ENCODE results near the gene LTB4R.

LTB4R gene

DNA sequence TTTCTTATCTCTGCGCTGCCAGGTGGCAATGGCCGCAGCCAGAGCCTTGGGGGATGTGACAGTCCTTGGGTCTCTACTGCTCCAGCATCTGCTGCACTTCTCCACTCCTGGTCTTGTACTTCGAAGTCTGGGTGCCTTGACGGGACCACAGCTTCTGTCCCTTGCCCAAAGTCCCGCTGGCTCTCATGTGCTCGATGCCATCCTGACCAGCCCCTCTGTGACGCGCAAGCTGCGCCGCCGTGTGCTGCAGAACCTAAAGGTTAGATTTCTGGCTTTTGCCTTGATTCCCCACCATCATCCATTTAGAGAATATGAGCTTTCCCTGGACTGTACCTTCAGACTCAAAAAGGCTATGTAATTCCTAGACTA is 7.3 kb upstream of the LTB4R start:
- no peak for DNase-seq

GRCh38 chr14:24307156-24307574 is 4.1 kb upstream of the LTB4R start:
- no peak for DNase-seq

- DNase-seq = peak; percentile 37
Measured at GRCh38 chr14:24307575-24308341, 3.5 kb upstream of the LTB4R start, which contains the start of gene CIDEB. TSS of gene CIDEB (minus strand) at chr14:24307977. CDS start at chr14:24307858, 119 bp downstream.

DNA sequence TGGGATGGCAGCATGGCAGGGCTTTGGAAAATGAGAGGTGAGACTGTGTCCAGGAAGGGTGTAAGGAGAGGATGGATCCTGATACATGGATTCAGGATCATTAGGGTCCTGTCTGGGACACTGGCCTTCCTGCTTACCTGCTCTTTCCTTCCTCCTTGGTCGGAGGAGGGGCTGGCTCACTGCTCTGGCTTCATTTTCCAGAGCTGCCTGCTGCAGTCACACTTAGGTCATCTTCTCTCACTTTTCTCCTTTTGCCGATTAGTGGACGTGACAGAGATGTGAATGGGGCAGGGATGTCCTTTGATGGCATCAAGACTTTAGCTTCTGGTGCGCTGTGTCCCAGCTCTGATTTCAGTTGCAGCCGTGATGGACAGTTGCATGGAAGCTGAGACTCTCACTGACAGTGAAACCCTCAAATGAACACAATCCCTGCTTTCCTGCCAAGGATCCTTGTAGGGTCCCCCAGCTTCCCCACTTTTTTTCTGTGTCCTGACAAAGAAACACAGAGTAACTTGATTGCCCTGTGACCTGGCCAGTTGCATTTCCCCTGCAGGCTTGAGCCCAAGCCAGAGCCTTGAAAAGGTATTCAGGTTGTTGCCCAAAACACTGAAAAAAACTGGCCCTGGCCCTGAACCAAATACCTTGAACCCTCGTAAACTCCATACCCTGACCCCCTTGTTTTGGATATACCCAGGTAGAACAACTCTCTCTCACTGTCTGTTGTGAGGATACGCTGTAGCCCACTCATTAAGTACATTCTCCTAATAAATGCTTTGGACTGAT is 2.8 kb upstream of the LTB4R start:
- no peak for DNase-seq

GRCh38 chr14:24309538-24310264 is 1.6 kb upstream of the LTB4R start, which contains the start of gene LTB4R2:
TSS of gene LTB4R2 (plus strand) at chr14:24310140. CDS start at chr14:24310665, 525 bp downstream.
- DNase-seq = no peak

DNA sequence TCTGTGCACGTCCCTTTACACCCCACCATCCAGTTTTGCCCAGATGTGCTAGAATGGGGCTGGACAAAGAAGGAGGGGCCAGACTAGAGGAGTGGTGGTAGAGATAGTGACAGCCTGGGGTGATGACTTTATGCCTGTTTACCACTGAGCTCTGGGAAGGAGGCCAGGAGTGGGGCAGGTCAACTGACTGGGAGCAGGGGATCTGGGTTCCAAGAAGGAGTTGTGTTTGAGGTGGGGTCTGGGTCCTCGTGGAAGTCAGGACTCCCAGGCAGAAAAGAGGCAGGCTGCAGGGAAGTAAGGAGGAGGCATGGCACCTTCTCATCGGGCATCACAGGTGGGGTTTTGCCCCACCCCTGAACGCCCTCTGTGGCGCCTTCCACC is 1.0 kb upstream of the LTB4R start:
- no peak for DNase-seq

- no peak for DNase-seq
Measured at GRCh38 chr14:24311837-24312615, 724 bp downstream of the LTB4R start.

GRCh38 chr14:24312736-24313507 is 1.6 kb downstream of the LTB4R start:
- DNase-seq = no peak

GRCh38 chr14:24313913-24314312 is 2.6 kb downstream of the LTB4R start:
- DNase-seq = no peak

- DNase-seq = no peak
Measured at GRCh38 chr14:24314377-24315193, 3.3 kb downstream of the LTB4R start.

DNA sequence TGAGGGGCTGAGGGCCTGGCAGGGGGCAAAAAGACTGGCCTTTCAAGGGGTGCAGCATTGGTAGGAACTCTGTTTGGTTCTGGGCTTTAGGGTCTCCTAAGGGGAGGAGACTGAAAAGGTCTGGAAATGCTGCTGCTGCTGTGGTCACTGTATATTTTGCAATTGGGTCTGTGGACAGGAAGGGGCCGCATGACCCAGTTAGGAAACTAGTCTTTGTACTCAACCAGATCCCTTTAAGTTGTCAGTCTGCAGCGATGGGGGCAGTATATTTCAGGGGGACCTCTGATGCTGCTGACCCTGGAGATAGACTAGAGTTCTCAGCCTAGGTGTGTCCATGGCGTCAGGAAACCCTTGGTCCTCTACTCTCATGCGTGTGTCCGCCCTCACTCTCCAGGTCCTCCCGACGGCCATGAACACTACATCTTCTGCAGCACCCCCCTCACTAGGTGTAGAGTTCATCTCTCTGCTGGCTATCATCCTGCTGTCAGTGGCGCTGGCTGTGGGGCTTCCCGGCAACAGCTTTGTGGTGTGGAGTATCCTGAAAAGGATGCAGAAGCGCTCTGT is 4.0 kb downstream of the LTB4R start:
- DNase-seq = no peak

- DNase-seq = no peak
Measured at GRCh38 chr14:24315807-24316596, 4.7 kb downstream of the LTB4R start.

DNA sequence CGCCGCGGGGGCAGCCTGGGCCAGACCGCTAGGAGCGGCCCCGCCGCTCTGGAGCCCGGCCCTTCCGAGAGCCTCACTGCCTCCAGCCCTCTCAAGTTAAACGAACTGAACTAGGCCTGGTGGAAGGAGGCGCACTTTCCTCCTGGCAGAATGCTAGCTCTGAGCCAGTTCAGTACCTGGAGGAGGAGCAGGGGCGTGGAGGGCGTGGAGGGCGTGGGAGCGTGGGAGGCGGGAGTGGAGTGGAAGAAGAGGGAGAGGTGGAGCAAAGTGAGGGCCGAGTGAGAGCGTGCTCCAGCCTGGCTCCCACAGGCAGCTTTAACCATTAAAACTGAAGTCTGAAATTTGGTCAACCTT is 5.3 kb downstream of the LTB4R start:
- no peak for DNase-seq

GRCh38 chr14:24317141-24317928 is 6.0 kb downstream of the LTB4R start:
- DNase-seq = no peak

DNA sequence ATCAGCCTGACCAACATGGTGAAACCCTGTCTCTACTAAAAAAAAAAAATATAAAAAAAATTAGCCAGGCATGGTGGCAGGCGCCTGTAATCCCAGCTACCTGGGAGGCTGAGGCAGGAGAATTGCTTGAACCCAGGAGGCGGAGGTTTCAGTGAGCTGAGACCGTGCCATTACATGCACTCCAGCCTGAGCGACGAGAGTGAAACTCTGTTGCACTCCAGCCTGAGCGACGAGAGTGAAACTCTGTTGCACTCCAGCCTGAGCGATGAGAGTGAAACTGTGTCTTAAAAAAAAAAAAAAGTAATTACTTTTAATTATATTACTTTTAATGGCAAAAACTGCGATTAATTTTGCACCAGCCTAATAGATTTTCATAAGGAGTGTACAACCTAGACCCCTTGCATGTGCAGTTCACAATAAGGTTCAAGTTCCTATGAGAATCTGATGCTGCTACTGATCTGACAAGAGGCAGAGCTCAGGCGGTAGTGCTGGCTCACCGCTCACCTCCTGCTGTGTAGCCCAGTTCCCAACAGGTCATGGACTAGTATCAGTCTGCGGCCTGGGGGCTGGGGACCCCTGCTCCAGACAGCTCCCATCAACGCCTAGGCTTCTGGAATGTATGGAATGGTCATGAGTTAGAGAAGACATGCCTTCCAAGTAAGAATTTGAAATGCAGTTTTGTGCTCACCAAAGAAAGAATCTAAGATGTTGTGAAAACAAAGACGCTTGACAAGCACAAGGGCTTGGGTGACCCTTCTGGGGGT is 10.1 kb downstream of the LTB4R start:
- DNase-seq = no peak

DNA sequence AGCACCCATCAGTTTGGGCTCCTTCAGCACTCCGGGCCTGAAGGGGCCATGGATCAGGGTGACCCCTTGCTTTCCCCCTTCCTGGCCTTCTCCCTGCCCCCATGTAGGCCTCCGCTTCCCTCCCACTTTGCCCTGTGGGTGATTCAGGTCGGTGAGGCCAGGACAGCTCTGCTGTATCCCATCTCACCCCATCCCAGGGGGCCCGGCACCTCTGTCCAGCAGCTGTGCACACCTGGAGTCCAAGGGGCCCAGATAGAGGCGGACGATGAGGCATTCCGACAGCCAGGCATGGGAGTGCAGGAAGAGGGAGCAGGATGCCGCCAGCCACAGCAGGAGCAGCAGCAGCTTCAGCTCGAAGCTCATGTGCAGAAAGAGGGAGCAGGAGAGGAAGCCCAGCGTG is 11.4 kb downstream of the LTB4R start:
- DNase-seq = no peak

GRCh38 chr14:24323341-24323740 is 12.0 kb downstream of the LTB4R start:
- DNase-seq = no peak

- no peak for DNase-seq
Measured at GRCh38 chr14:24324024-24324423, 12.7 kb downstream of the LTB4R start.

Measured in amniotic stem cell (primary cell).